ENCODE results near the gene CSAD.

Gene CSAD, protein sequence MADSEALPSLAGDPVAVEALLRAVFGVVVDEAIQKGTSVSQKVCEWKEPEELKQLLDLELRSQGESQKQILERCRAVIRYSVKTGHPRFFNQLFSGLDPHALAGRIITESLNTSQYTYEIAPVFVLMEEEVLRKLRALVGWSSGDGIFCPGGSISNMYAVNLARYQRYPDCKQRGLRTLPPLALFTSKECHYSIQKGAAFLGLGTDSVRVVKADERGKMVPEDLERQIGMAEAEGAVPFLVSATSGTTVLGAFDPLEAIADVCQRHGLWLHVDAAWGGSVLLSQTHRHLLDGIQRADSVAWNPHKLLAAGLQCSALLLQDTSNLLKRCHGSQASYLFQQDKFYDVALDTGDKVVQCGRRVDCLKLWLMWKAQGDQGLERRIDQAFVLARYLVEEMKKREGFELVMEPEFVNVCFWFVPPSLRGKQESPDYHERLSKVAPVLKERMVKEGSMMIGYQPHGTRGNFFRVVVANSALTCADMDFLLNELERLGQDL

DNA sequence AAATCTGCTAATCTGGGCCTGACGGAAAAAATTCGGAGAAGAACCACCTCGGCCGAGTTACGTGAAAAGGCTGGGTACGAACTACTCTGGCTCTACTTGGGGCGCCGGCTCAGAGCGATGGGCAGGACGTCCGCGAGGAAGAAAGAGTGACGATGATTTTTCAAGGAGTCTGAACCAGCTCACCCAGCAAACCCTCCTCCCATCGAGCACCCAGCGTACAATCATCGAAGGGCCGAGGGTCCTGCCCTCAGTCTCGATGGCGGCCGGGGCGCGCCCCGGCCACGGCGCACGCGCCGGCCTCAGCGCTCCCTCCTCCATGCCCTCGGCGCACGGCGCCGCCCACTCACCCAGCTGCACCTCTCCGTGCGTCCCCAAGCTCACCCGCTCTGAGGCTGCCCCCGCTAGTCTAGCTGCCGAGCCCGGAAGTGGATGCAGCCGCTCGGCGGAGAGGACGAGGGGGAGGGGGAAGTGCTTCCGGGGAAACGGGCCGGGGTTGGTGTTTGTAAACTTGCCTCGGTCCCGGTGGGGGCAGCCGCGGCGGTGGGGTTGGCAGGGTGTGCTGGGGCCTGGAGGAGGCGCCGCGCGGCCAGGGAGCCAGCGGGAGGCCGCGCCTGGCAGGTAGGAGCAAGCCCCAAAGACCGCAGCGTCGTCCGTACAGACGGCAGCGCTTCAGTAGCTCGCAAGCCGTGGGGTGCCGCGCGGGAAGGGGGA is at the start of gene CSAD, which contains the start of gene ZNF740:
Gene CSAD (minus strand): TSS at position 706 of the 711 bp plus-strand sequence. CDS start 7,455 bp downstream, outside the sequence.
Gene ZNF740 (plus strand): TSS at position 503 of the 711 bp plus-strand sequence. CDS start 1,262 bp downstream, outside the sequence.
- DNase-seq = peak; percentile 86

- DNase-seq = no peak
These were observed 49.6 kb upstream of the CSAD start for GRCh38 chr12:53230108-53230845.

GRCh38 chr12:53229454-53229853 is 48.7 kb upstream of the CSAD start:
- DNase-seq = no peak

DNA sequence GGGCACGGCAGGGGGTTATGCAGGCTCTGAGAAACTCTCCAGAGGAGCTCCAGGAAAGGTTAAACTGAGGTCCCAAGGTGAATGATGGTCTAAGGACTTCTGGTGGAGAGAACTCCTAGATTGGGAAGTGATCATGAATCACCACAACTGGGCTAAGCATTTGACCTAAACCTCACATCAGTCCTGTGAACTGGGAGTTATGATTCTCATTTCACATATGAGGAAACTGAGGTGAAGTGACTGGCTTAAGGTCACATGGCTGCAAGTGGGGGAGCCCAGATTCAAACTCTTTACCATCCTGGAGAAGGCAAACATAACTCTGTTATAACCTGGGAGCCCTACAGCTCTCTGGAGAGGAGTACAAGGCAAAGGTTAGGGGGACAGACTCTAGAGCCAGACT is 47.1 kb upstream of the CSAD start:
- no peak for DNase-seq

DNA sequence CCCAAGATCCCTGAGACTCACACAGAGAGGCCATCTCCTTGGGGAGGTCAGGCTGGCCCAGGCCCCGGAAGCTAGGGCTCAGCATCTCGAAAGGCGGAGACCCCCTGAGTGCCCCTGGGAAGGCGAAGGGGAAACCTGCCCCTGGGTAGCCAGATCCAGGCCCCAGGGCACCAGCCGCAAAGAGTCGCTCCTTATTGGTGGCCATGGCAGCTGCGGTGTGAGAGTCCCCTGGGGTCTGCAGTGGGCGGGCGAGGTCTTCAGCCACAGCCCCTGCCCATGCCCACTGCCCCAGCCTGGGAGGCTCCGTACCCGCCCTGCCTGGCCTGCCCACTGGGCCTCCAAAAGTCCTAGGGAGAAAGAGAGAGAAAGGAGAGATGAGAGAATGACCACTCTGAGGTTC is 46.6 kb upstream of the CSAD start:
- no peak for DNase-seq

DNA sequence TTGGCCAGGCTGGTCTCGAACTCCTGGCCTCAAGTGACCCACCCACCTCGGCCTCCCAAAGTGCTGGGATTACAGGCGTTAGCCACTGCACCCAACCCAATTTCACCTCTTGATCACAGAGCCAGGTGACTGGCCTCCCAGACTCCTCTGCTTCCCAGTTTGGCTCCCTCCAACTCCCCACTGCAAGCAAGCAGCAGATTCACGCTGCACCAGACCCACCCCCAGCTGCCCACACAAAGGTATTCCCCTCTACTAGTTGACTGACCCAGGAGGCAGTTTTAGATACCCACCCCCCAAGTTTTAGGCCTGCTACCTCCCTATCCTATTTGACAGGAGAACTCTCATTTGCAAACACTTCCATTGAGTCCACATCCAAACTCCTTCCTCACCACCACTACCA is 46.1 kb upstream of the CSAD start:
- no peak for DNase-seq

GRCh38 chr12:53225635-53226424 is 45.1 kb upstream of the CSAD start:
- DNase-seq = no peak

- DNase-seq = no peak
These were observed 44.3 kb upstream of the CSAD start for GRCh38 chr12:53224897-53225634.

- DNase-seq = no peak
These were observed 43.6 kb upstream of the CSAD start for GRCh38 chr12:53224061-53224896.

GRCh38 chr12:53223389-53224060 is 42.8 kb upstream of the CSAD start:
- no peak for DNase-seq

DNA sequence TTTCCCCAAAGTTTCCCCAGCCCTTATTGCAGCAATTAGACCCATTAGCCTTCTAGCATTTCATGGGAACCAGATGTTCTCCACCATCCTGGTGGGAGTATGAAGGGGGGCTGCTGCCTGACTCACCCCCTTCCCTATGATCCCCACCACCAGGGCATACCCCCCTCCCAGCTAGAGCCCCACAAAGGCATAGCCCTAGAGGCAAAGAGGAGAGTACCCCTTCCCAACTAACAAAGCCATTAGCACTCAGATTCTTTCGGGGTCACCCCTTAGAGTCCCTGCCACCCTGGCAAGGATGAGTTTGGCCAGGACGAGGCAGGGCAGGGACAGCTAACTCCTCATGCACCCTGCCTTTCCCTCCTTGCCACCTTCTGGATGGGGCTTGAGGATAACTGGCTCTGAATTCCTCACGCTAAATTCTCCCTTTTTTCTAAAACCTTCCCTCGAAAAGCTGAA is 42.1 kb upstream of the CSAD start:
- no peak for DNase-seq

DNA sequence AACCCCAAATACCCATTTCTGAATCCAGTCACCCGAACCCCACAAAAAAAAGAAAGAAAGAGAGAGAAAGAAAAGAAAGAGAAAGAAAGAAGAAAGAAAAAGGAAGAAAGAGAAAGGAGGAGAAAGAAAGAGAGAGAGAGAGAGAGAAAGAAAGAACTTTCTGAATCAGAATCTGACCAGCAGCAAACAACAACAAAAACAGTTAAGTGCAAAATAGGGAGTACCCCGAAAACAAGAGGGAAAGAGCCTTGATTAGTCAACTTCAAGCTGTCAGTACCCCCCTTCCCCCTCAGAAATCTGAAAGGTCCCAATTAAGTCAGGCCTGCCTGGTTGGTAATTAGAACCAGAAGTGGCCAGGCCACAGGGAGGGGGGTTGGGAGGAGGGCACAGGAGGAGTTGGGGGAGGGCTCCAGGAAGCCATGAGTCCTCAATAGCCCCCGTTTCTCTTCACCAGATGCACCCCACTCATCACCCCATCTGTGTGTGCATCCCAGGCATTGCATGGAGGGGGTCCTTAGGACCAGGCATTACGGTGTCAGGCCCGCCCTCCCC is 41.5 kb upstream of the CSAD start:
- no peak for DNase-seq

GRCh38 chr12:53221203-53222080 is 40.7 kb upstream of the CSAD start:
- DNase-seq = no peak

- peak; percentile 65 for DNase-seq
These were observed 40.0 kb upstream of the CSAD start for GRCh38 chr12:53220694-53221202.

GRCh38 chr12:53219956-53220693 is 39.4 kb upstream of the CSAD start:
- DNase-seq = no peak

DNA sequence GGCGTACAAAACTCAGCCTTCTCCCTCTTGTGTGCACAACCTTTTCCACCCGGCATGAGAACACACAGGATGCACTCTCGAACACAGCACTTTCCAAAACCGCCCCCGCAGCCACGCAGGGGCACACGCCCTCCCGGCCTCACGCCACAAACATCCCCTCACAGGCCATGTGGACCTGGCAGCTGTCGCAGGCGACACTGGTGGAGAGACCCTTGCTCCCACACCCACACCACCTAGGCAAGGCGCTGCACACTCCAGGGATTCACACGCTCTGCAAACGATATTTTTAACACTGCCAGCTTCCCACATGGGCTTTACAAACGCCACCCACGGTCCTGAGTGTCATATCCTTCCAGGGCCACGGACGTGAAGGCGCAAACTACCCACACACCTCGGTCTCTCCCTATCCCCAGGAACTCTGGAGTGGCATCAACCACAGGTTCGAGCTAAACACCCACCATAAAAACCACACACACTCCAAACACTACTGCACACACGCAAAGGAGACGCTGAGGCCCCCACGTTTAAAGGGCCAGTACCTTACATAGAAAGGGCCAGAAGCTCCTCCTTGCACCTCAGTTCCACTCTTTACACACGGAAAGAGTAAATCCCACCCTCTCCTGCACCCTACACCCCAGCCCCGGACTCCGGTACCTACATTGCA is 38.7 kb upstream of the CSAD start:
- no peak for DNase-seq

All from NCI-H2029 treated with DMSO at 0.1 percent for 48 hours (cell line).